Left hindlimb (tissue), 1 donor: ENCODE results near the gene REC114.

ENCODE experiments used
- DNase-seq: peaks from one replicate; pipeline ENCODE4 v3.0.0-alpha.2; 2018

REC114 gene

GRCh38 chr15:73583544-73583943 is 140.6 kb downstream of the REC114 start:
- no peak for DNase-seq

GRCh38 chr15:73584699-73585420 is 141.9 kb downstream of the REC114 start:
- no peak for DNase-seq

GRCh38 chr15:73585871-73586654 is 143.1 kb downstream of the REC114 start:
- no peak for DNase-seq

- DNase-seq: no peak
Observed at GRCh38 chr15:73589766-73590165, 146.8 kb downstream of the REC114 start.

GRCh38 chr15:73590263-73590662 is 147.3 kb downstream of the REC114 start:
- no peak for DNase-seq

GRCh38 chr15:73593304-73594074 is 150.5 kb downstream of the REC114 start:
- no peak for DNase-seq

GRCh38 chr15:73594109-73594508 is 151.1 kb downstream of the REC114 start:
- DNase-seq: no peak

GRCh38 chr15:73596174-73596573 is 153.2 kb downstream of the REC114 start:
- no peak for DNase-seq

- no peak for DNase-seq
Observed at GRCh38 chr15:73597036-73597638, 154.2 kb downstream of the REC114 start.

- DNase-seq: no peak
Observed at GRCh38 chr15:73598530-73599160, 155.7 kb downstream of the REC114 start.

- DNase-seq: no peak
Observed at GRCh38 chr15:73599934-73600333, 157.0 kb downstream of the REC114 start.

GRCh38 chr15:73600413-73601335 is 157.7 kb downstream of the REC114 start:
- no peak for DNase-seq

- DNase-seq: peak; percentile 56
Observed at GRCh38 chr15:73601451-73602445, 158.8 kb downstream of the REC114 start.

- no peak for DNase-seq
Observed at GRCh38 chr15:73602446-73602843, 159.5 kb downstream of the REC114 start.

- DNase-seq: no peak
Observed at GRCh38 chr15:73602992-73603391, 160.0 kb downstream of the REC114 start.

- no peak for DNase-seq
Observed at GRCh38 chr15:73604477-73604876, 161.5 kb downstream of the REC114 start.

GRCh38 chr15:73605759-73606436 is 162.9 kb downstream of the REC114 start:
- no peak for DNase-seq

- DNase-seq: no peak
Observed at GRCh38 chr15:73607405-73607804, 164.4 kb downstream of the REC114 start.

- DNase-seq: no peak
Observed at GRCh38 chr15:73607843-73608242, 164.9 kb downstream of the REC114 start.

- no peak for DNase-seq
Observed at GRCh38 chr15:73608475-73608874, 165.5 kb downstream of the REC114 start.
